HEK293T (cell line): ENCODE measurements around the gene PLXDC1.

Source experiments
- BHLHE40 ChIP-seq: fragments of 450-650 bp; IDR thresholded peaks from 2 replicates; pipeline ENCODE4 v1.6.1; 2016; ENCODE audit warnings: mild to moderate bottlenecking, moderate library complexity, borderline replicate concordance
- ELF4 ChIP-seq: fragments of 450-650 bp; IDR thresholded peaks from 2 replicates; pipeline ENCODE4 v1.6.1; 2017; ENCODE audit warnings: antibody characterized with exemption
- FOXA1 ChIP-seq: fragments of 450-650 bp; IDR thresholded peaks from 2 replicates; pipeline ENCODE4 v1.6.1; 2016; ENCODE audit warnings: mild to moderate bottlenecking
- FOXK2 ChIP-seq: fragments of 450-650 bp; IDR thresholded peaks from 2 replicates; pipeline ENCODE4 v1.6.1; 2016; ENCODE audit warnings: mild to moderate bottlenecking
- FOXM1 ChIP-seq: fragments of 450-650 bp; IDR thresholded peaks from 2 replicates; pipeline ENCODE4 v1.6.1; 2017; ENCODE audit warnings: mild to moderate bottlenecking, borderline replicate concordance
- HDGF ChIP-seq: fragments of 450-650 bp; IDR thresholded peaks from 2 replicates; pipeline ENCODE4 v1.6.1; 2017; ENCODE audit warnings: antibody characterized with exemption, borderline replicate concordance
- L3MBTL2 ChIP-seq: fragments of 450-650 bp; conservative IDR thresholded peaks from 2 replicates; pipeline ENCODE4 v1.6.1; 2016; ENCODE audit warnings: mild to moderate bottlenecking
- LEF1 ChIP-seq: fragments of 450-650 bp; IDR thresholded peaks from 2 replicates; pipeline ENCODE4 v1.6.1; 2017; ENCODE audit warnings: mild to moderate bottlenecking, borderline replicate concordance
- NFRKB ChIP-seq: fragments of 450-650 bp; IDR thresholded peaks from 2 replicates; pipeline ENCODE4 v1.6.1; 2016; ENCODE audit warnings: mild to moderate bottlenecking, moderate library complexity
- TARDBP ChIP-seq: fragments of 450-650 bp; IDR thresholded peaks from 2 replicates; pipeline ENCODE4 v1.6.1; 2016

DNA sequence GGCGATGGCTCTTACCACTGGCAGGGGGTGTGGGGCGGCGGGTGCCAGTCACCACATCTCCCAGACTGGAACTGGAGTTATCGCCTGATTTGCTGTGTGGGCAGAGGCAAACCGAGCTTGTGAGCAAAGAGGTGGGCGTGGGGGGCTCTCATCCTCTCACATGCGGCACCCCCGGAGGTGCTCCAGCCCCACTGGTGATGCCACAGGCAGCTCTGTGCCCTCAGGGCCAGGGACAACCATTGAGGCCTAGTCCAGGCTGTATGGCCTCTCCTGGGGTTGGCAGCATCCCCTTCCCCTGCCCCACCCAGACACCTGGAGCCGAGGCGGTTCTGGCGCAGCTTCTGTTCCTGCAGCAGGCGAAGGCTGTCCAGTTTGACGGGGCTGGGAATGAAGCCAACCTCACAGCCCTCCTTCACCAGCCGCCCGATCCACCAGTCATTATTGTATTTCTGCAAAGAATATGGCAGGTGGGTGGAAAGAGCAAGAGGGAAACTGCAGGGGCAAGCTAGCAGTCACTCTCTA lies 35.1 kb upstream of the PLXDC1 start:
- no peak for TF ChIP-seq HDGF
- TF ChIP-seq BHLHE40, result no peak
- TF ChIP-seq LEF1, result no peak
- TF ChIP-seq FOXK2, result no peak
- TF ChIP-seq ELF4, result no peak
- no peak for TF ChIP-seq NFRKB
- TF ChIP-seq FOXA1, result no peak
- no peak for TF ChIP-seq FOXM1
- TF ChIP-seq L3MBTL2, result no peak
- no peak for TF ChIP-seq TARDBP
